ENCODE measurements around the gene MINK1.
"Not testable (repeated sequence)": the region's sequence is repeated elsewhere in the genome, so short reads cannot be mapped to it uniquely, and the experiment has no call there.

Gene MINK1

DNA sequence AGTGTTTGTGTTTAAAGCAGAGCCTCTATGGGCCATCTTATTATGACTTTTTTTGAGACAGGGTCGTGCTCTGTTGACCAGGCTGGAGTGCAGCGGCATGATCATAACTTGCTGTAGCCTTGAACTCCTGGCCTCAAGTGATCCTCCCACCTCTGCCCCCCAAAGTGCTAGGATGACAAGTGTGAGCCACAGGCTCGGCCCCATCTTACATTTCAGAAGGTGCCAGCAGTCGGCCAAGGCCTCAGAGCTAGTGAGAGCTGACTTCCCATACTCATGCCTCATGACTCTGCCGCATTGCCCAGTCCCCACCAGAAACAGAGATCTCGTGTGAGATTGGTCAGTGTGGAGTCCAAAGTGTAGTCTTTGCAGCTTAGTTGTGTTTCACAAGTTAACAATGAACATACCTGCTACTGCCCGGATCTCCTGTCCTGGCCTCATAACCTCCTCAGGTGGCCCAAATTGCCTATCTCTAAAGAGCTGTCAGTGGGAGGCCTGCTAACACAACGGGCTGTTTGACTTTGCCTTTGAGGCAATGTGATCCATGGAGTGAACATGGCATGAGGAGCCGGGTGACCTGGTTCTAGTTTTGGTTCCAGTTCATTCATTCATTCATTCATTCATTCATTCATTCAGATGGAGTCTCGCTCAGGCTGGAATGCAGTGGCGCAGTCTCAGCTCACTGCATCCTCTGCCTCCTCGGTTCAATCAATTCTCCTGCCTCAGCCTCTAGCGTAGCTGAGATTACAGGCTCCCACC is 13.7 kb downstream of the MINK1 start:
- DNase-seq (ENCODE audit: low read depth in 2 of 2), result no peak

DNA sequence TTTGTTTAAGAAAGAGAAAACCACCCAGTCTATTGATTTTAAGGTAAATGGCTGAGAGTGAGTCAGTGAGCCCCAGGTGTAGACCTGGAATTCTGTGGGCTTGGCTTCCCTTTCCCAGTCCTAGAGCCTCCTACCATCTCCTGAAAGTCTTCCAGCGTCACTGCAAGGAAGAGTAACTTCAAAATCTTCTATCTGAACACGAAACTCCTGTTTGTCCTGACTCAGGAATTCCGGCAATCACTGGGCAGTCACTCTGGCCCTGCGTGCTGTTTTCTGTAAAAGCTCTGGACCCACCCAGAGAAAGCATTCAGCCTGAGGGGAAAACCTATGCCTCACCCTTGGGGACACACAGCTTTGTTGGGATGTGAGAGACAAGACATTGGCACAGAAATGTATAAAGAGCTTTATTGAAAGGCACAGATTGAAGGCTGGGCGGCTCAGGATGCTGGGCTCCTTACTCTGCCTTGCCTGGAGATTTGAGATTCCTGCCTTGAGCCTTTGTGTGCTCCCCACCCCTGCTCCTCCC is 15.9 kb downstream of the MINK1 start:
- DNase-seq (ENCODE audit: low read depth in 2 of 2), result no peak

DNA sequence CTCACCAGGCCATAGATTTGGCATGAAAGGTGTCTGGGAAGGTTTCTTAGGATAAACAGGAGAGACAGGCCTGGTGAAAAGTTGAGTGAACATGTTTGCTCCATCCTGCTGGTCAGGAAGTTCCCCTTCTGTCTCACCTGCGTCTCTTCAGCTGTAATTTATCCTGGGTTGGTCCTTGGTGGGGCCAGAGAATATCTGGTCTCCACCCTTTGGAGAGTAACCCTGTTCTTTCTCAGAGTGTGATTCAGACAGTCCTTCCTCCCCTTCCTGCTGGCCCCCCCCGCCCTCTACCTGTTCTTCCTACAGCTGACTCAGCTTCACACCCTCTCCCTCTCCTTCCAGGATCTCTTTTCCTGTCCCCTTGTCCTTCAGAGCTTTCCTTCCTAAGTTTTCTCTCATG is 17.1 kb downstream of the MINK1 start:
- DNase-seq (ENCODE audit: low read depth in 2 of 2), result no peak

- no peak for DNase-seq (ENCODE audit: low read depth in 2 of 2)
Measured at GRCh38 chr17:4851084-4851483, 17.9 kb downstream of the MINK1 start.

DNA sequence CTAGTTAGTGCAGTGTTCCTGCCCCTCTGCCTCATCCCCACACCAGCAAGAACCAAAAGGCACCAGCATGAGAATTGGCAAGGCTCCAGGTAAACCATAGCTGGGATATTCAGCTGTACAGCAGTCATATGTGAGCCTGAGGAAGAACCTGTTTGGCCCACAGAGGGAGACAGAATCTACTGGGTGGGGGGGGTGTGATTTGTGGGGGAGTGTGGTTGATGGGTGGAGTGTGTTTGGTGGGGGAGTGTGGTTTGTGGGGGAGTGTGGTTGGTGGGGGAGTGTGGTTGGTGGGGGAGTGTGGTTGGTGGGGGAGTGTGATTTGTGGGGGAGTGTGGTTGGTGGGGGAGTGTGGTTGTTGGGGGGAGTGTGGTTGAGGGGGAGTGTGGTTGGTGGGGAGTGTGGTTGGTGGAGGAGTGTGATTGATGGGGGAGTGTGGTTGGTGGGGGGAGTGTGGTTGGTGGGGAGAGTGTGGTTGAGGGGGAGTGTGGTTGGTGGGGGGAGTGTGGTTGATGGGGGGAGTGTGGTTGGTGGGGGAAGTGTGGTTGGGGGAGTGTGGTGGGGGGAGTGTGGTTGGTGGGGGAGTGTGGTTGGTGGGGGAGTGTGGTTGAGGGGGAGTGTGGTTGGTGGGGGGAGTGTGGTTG is 19.5 kb downstream of the MINK1 start:
- no peak for DNase-seq (ENCODE audit: low read depth in 2 of 2)

GRCh38 chr17:4853208-4853671 is 20.1 kb downstream of the MINK1 start:
- no peak for DNase-seq (ENCODE audit: low read depth in 2 of 2)

DNA sequence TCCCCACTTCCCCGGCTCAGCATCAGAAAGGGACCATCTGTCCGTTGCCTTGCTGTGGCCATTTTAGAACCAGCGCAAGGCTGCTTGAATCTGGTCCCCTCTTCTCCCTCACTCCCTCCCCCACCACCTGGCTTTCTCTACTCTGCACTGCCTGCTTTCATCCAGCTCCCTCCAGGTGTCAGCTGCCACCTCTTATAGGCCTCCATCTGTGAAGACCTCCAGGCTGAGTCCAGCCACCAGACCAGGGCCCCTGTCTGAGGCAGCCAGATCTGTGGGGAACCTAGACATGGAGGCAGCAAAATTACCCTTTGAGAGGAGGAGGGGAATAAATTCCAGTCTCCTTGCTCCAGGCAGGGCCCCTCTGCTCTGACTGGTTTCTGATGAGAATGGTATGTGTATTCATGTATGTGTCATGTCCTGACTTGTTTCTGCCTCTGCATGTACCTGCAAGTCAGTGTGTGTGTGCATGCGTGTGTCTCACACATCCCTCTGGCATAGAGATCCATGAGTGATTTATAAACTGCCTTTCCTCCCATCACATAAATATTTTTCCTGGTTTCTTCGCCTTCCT is 21.1 kb downstream of the MINK1 start:
- DNase-seq (ENCODE audit: low read depth in 2 of 2), result no peak

DNA sequence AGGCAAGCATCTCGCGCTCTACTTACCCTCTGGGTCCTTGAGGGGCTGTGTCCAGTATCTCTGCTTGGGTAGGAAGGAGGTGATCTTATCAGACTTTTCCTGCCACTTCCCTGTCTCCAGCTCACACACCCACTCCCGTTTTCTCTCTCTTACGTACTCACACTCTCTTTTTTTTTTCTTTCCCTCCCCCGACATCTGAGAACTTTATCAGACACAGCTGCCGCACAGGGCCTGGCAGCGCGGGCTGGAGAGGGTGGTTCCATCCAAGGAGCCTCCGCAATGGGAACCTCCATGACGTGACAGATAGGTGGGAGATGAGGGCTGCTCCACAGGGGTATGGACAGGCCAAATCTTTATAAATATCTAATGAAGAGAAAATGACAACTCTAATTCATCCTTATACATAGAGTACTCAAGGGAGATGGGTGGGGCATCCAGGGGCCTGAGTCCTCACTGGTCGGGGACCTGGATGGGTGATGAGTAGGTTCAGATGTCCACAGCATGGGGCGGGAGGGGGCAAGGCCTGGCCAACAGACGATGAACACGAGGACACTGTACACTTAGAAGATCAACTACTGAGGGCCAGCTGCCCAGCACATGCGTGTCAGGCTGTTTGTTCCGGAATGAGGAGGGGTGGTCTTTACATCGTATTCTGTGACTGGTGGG is 23.3 kb downstream of the MINK1 start:
- no peak for DNase-seq (ENCODE audit: low read depth in 2 of 2)

- DNase-seq (ENCODE audit: low read depth in 2 of 2), result no peak
Measured at GRCh38 chr17:4856937-4857314, 23.8 kb downstream of the MINK1 start.

DNA sequence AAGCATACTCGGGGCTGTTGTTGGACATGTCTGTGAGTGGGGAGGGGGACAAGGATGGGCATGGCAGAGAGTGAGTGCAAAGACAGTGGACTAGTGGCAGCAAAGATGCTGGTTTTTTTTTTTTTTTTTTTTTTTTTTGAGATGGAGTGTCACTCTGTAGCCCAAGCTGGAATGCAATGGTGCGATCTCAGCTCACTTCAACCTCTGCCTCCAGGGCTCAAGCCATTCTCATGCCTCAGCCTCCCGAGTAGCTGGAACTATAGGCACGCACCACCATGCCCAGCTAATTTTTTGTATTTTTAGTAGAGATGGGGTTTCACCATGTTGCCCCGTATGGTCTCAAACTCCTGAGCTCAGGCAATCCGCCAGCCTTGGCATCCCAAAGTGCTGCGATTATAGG is 24.2 kb downstream of the MINK1 start:
- not testable (repeated sequence) for DNase-seq (ENCODE audit: low read depth in 2 of 2)

GRCh38 chr17:4858068-4858881 is 25.1 kb downstream of the MINK1 start:
- DNase-seq (ENCODE audit: low read depth in 2 of 2), result no peak

DNA sequence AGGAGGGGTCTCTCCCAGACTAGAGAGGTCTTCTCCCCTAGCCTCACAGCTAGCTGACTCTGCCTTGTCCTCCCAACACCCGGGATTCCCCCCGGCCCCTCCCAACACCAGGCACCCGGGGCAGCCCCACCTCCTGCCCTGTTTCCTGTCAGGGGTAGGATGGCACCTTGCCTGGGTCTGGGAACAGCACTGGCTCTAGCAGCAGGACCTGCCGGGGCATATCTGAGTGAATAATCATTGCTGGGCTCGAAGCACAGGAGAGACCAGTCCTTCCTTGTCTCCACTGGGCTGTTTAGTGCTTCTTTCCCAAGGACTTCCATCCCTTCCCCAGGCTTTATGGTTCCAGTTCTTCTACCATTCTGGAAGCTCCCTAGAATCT is 25.7 kb downstream of the MINK1 start:
- DNase-seq (ENCODE audit: low read depth in 2 of 2), result no peak

DNA sequence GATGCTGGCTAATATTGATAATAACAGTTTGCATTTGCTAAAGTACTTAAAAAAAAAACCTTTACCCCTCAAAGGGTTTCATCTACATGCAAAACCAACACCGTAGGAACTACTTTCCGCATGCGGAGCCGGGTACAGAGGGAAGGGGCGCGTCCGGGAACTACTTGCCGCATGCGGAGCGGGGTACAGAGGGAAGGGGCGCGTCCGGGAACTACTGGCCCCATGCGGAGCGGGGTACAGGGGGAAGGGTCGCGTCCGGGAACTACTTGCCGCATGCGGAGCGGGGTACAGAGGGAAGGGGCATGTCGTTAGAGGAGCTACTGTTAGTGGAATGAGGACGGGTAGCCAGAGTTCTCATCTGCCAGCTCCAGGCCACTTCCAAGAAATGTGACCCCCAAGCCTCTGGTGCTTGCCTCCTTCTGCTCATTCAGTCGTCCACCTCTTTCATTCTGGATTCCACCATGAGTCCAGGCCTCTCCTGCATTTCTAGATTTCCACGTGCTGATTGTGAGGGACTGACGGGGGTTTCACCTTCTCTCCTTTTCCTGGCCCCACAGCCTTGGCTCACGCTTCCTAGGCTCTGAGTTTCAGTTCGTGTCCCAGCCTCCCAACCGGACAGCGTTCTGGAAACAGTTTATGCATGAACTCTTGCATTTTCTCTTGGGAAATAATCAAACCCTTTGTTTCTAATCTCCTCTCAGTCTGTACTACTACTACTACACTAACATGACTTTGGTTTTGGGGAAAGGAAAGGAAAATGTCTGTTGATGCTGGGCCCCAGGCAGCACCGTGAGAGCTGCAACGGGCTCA is 26.9 kb downstream of the MINK1 start:
- no peak for DNase-seq (ENCODE audit: low read depth in 2 of 2)

DNA sequence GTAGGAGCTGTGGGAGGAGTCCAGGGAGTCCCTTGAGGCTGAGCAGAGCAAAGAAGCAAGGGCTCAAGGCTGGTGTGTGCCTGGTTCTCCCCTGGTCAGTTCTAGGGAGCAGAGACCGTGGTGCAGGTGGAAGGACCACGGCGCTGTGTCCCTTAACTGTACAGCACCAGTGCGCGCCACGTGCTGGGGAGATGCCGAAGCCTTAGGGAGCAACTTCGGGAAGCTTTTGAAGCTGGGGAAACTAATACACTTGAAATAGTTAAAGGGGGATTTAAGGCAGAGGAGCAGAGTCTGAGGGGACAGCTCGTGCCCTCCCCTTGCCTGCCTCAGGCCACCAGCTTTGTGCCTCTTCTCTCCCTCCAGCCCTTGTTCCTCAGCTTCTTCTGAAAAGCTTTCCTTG is 27.5 kb downstream of the MINK1 start:
- DNase-seq (ENCODE audit: low read depth in 2 of 2), result no peak

DNA sequence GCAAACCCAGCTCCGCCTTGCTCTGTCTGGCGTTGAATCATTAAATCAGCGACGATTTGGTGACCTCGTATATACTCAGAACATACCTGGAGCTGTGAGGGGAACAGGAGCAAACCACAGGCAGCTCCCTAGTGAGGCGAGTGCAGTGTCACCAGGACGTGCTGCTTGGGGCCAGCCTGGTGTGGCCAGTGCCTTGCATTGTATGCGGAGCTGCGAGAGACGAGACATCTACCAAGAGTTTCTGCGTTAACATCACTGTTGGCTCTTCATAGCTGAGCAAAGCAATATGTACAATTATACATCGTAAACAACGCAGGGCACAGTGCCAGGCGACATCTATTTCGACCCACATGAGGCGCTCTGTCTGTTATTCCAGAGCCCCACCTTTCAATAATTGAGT is 27.9 kb downstream of the MINK1 start:
- DNase-seq (ENCODE audit: low read depth in 2 of 2), result no peak

- no peak for DNase-seq (ENCODE audit: low read depth in 2 of 2)
Measured at GRCh38 chr17:4862720-4863119, 29.6 kb downstream of the MINK1 start.

DNA sequence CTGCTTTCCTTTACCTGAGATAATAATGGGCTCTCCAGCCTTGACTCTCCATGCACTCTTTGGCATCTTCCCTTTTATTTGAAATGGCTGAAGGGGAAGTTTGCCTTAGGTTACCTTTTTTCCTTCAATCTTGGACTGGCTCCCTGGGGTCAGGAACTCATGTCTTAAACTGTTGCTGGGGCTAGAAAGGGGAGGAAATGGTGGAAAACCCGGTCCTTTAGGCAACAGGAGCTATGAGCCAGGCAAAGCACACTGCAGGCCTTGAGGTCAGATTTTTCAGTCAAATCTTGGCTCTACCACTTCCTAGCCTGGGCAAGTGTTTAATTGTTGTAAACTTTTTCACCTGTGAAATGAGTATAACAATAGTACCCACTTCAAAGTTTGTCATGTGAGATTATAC is 30.2 kb downstream of the MINK1 start:
- no peak for DNase-seq (ENCODE audit: low read depth in 2 of 2)

DNA sequence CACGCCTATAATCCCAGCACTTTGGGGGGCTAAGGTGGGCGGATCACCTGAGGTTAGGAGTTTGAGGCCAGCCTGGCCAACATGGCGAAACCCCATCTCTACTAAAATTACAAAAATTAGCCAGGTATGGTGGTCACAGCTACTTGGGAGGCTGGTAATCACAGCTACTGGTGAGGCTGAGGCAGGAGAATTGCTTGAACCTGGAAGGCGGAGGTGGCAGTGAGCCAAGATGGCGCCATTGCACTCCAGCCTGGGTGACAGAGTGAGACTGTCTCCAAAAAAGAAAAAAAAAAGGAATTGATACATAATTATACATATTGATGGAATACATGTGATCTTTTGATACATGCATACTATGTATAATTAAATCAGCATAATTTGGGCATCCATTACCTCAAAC is 34.4 kb downstream of the MINK1 start:
- DNase-seq (ENCODE audit: low read depth in 2 of 2), result not testable (repeated sequence)

DNA sequence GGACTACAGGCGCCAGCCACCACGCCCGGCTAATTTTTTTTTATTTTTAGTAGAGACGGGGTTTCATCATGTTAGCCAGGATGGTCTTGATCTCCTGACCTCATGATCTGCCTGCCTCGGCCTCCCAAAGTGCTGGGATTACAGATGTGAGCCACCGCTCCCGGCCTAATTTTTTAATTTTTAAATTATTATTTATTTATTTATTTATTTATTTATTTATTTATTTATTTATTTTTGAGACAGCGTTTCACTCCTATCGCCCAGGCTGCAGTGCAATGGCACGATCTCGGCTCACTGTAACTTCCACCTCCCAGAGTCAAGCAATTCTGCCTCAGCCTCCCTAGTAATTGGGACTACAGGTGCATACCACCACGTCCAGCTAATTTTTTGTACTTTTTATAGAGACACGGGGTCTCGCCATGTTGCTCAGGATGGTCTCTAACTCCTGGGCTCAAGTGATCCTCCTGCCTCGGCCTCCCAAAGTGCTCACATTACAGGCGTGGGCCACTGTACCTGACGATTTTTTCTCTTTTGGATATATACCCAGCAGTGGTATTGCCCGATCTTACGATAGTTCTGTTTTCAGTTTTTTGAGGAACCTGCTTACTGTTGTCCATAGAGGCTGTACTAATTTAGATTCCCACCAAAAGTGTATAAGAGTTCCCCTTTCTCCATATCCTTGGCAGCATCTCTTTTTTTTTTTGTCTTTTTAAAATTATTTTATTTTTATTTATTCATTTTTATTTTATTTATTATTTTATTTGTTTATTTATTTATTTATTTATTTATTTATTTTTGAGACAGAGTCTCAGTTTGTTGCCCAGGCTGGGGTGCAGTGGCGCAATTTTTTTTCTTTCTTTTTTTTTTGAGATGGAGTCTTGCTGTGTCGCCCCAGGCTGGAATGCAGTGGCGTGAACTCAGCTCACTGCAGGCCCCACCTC is 36.2 kb downstream of the MINK1 start:
- DNase-seq (ENCODE audit: low read depth in 2 of 2), result not testable (repeated sequence)

DNA sequence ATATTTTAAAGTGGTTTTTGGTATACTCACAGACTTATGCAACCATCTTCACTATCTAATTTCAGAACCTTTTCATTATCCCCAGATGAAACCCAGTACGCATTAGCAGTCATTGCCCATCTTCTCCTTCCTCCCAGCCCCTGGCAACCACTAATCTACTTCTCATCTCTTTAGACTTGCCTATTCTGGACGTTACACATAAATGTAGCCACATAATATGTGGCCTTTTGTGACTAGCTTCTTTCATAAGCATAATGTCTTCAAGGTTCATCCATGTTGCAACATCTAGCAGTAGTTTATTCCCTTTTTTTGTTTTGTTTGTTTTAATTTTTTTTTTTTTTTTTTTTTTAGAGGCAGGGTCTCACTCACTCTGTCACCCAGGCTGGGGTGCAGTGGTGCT is 37.7 kb downstream of the MINK1 start:
- DNase-seq (ENCODE audit: low read depth in 2 of 2), result no peak

Data from stimulated activated CD8-positive, alpha-beta memory T cell treated with anti-CD3 and anti-CD28 coated beads, Interleukin-15, amount 100 ng/mL, for 48 hours (primary cell).